ENCODE results near the gene UXS1.

DNA sequence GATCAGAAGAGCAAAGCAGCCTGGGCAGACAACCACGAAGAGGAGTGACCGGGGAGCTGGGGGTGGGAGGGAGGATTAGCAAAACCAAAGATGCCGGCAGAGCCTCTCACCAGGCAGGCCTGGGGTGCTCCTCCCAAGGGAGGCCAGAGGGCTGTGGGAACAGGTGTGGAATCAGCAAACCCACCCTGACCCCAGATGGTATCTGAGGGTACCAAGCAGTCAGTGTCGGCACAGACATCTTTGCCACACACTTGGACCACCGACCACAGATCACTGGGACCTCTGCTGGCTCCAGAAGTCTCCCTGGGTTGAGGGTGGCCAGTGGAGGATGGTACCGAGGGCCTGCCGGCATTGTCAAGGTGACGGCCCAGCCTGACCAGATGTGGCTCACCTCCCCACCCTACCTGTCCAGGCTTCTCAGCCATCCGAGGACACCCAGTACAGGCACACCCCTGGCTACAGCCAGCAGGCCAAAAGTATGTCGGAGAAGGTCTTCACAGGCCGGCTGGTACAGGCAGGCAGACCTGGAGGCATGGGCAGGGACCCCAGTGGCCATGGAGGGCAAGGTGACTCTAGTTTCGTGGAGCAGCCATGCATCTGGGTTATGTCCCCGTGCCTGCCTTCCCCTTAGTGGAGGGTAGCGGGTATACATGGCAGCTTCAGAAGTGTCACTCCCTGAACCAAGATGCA, 82.1 kb downstream of the UXS1 start:
- no peak for TF ChIP-seq CTCF (IDR thresholded peaks at IDR 0.05)
- TF ChIP-seq EZH2 (IDR thresholded peaks at IDR 0.05; ENCODE audit: borderline replicate concordance, insufficient read depth, low read depth, low read length, poor library complexity, severe bottlenecking): no peak
